Measurements from ENCODE around the gene GOLIM4.

The GOLIM4 gene

DNA sequence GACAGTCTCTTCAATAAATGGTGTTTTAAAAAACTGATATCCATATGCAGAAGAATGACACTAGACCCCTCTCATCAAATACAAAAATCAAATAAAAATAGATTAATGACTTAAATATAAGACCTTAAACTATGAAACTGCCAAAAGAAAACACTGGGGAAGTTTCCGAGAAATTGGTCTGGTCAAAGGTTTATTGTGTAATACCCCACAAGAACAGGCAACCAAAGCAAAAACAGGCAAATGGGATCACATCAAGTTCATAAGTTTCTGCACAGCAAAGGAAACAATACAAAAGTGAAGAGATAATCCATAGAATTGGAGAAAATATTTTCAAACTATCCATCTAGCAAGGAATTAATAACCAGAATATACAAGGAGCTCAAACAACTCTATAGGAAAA is 126.2 kb downstream of the GOLIM4 start:
- Histone ChIP-seq H4K20me1 (ENCODE audit: insufficient read depth, low read length) (no peaks in the 10 kb centered on the region), H3K27ac (ENCODE audit: low read length) (no peak overlapping the region), H3K4me2 (ENCODE audit: low read length) (no peak overlapping the region), H3K36me3 (replicated peaks; ENCODE audit: low read depth, low read length) (no peaks in the 10 kb centered on the region), H3K9ac (ENCODE audit: low read length) (no peak overlapping the region), H3K9me3 (ENCODE audit: insufficient read depth, low read length) (no peaks in the 10 kb centered on the region), H3K79me2 (ENCODE audit: low read length) (no peaks in the 10 kb centered on the region), H2AFZ (ENCODE audit: low read depth, low read length) (no peak overlapping the region), H3K4me1 (ENCODE audit: low read length) (no peaks in the 10 kb centered on the region), H3K27me3 (ENCODE audit: low read depth, low read length) (no peaks in the 10 kb centered on the region), H3K4me3 (ENCODE audit: low read length) (no peak overlapping the region)
- TF ChIP-seq, protein P1, sequence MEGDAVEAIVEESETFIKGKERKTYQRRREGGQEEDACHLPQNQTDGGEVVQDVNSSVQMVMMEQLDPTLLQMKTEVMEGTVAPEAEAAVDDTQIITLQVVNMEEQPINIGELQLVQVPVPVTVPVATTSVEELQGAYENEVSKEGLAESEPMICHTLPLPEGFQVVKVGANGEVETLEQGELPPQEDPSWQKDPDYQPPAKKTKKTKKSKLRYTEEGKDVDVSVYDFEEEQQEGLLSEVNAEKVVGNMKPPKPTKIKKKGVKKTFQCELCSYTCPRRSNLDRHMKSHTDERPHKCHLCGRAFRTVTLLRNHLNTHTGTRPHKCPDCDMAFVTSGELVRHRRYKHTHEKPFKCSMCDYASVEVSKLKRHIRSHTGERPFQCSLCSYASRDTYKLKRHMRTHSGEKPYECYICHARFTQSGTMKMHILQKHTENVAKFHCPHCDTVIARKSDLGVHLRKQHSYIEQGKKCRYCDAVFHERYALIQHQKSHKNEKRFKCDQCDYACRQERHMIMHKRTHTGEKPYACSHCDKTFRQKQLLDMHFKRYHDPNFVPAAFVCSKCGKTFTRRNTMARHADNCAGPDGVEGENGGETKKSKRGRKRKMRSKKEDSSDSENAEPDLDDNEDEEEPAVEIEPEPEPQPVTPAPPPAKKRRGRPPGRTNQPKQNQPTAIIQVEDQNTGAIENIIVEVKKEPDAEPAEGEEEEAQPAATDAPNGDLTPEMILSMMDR (IDR thresholded peaks at IDR 0.05; ENCODE audit: low read depth, low read length): no peak
- TF ChIP-seq EZH2phosphoT487 (IDR thresholded peaks at IDR 0.05; ENCODE audit: low read depth): no peak

DNA sequence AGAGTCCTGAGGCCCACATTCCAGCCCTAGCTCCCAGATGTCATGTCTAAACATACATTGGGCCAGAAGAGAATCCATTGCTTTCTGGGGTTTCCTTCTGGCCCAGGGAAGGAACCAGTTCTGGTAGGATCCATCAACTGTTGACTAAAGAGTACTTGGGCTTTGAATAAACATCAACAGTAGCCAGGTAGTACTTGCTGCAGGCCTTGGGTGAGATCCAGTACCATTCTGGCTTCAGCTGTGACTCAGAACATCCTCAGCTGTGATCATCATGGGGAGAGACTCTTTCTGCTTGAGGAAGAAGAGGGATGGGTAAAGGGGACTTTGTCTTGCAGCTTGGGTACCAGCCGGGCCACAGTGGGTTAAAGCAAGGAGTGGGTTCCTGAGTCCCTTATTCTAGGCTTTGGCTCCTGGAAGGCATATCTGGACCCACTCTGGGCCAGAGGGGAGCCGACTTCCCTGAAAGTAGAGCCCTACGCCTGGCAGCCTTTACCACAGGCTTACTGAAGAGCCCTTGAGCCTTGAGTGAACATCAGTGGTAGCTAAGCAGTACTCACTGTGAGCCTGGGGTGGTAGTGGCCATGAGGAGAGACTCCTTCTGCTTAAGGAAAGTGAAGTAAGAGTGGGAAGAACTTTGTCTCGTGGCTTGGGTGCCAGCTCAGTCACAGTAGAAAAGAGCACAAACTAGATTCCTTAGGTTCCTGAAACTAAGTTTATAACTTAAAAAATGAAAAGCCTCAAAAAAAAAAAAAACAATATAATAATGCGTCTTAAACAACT is 128.3 kb downstream of the GOLIM4 start:
- H3K4me2 ChIP-seq (ENCODE audit: low read length): no peak overlapping the region
- H3K4me1 ChIP-seq (ENCODE audit: low read length): no peaks in the 10 kb centered on the region
- H3K27me3 ChIP-seq (ENCODE audit: low read depth, low read length): no peaks in the 10 kb centered on the region
- no peaks in the 10 kb centered on the region for H4K20me1 ChIP-seq (ENCODE audit: insufficient read depth, low read length)
- no peaks in the 10 kb centered on the region for H3K79me2 ChIP-seq (ENCODE audit: low read length)
- no peak overlapping the region for H3K4me3 ChIP-seq (ENCODE audit: low read length)
- no peaks in the 10 kb centered on the region for H3K9me3 ChIP-seq (ENCODE audit: insufficient read depth, low read length)
- no peak overlapping the region for H3K9ac ChIP-seq (ENCODE audit: low read length)
- no peak overlapping the region for H3K27ac ChIP-seq (ENCODE audit: low read length)
- H3K36me3 ChIP-seq (replicated peaks; ENCODE audit: low read depth, low read length): no peaks in the 10 kb centered on the region
- no peak overlapping the region for H2AFZ ChIP-seq (ENCODE audit: low read depth, low read length)
- TF ChIP-seq, protein P1 (IDR thresholded peaks at IDR 0.05; ENCODE audit: low read depth, low read length): no peak
- no peak for TF ChIP-seq EZH2phosphoT487 (IDR thresholded peaks at IDR 0.05; ENCODE audit: low read depth)
